ENCODE results near the gene RENBP. TPM values are rescaled to one million over a fixed set of nuclear protein-coding genes. Genes with fewer than 3 reads are reported as not detected.

Gene RENBP
- total RNA-seq, 1 experiment from 2014 or later = 5.7 TPM

- no peaks in the 10 kb centered on the region for H3K9me3 ChIP-seq (ENCODE audit: low read depth, low read length, poor library complexity, severe bottlenecking)
- no TSS peak for BruUV-seq (replicated peaks)
- POLR2A ChIA-PET (ENCODE audit: low non-redundant PET) = no interaction called here
- peaks cover 20% of the 10 kb centered on the region for H3K4me1 ChIP-seq (ENCODE audit: insufficient read depth, low read length, poor library complexity, severe bottlenecking)
- H3K27ac ChIP-seq (ENCODE audit: low read depth, low read length, poor library complexity, severe bottlenecking) = no peak overlapping the region
- intact Hi-C loops (cut with micrococcal nuclease; ENCODE audit: unreplicated experiment) = no loop called here
- H3K27me3 ChIP-seq (replicated peaks; ENCODE audit: insufficient read depth, low read depth, low read length, poor library complexity) = no peaks in the 10 kb centered on the region
- TF ChIP-seq CTCF (conservative IDR thresholded peaks at IDR 0.05; ENCODE audit: low read depth, low read length) (peak; percentile 40; the same call in 1 of the 2 replicates), EZH2 (IDR thresholded peaks at IDR 0.05; ENCODE audit: borderline replicate concordance, low read depth, low read length, poor library complexity, severe bottlenecking) (no peak)
- no peak overlapping the region for H3K4me3 ChIP-seq (ENCODE audit: low read depth, low read length, poor library complexity, severe bottlenecking)
- CTCF ChIA-PET = interaction anchor here (0.6 to 1.1 kb wide), 2 partner anchors 24 to 194 kb away, joined by 3 to 4 read pairs; no protein-coding TSS in a partner anchor
- no peaks in the 10 kb centered on the region for H3K36me3 ChIP-seq (ENCODE audit: insufficient read depth, low read length, poor library complexity, severe bottlenecking)
- no peak for DNase-seq (ENCODE audit: low spot score)
These were observed 21.2 kb downstream of the RENBP start for GRCh38 chrX:153922932-153923857.

GRCh38 chrX:153921511-153922446 is 22.7 kb downstream of the RENBP start:
- intact Hi-C loops (cut with micrococcal nuclease; ENCODE audit: unreplicated experiment) = no loop called here
- Histone ChIP-seq H3K36me3 (ENCODE audit: insufficient read depth, low read length, poor library complexity, severe bottlenecking) (no peaks in the 10 kb centered on the region), H3K4me3 (ENCODE audit: low read depth, low read length, poor library complexity, severe bottlenecking) (no peak overlapping the region), H3K27me3 (replicated peaks; ENCODE audit: insufficient read depth, low read depth, low read length, poor library complexity) (no peaks in the 10 kb centered on the region), H3K27ac (ENCODE audit: low read depth, low read length, poor library complexity, severe bottlenecking) (no peak overlapping the region), H3K4me1 (ENCODE audit: insufficient read depth, low read length, poor library complexity, severe bottlenecking) (peaks cover 20% of the 10 kb centered on the region), H3K9me3 (ENCODE audit: low read depth, low read length, poor library complexity, severe bottlenecking) (no peaks in the 10 kb centered on the region)
- no TSS peak for BruUV-seq (replicated peaks)
- ChIA-PET POLR2A (ENCODE audit: low non-redundant PET) (no interaction called here), CTCF (no interaction called here)
- TF ChIP-seq CTCF (conservative IDR thresholded peaks at IDR 0.05; ENCODE audit: low read depth, low read length) (no peak), EZH2 (IDR thresholded peaks at IDR 0.05; ENCODE audit: borderline replicate concordance, low read depth, low read length, poor library complexity, severe bottlenecking) (no peak)
- DNase-seq (ENCODE audit: low spot score) = no peak

GRCh38 chrX:153921070-153921469 is 23.4 kb downstream of the RENBP start:
- BruUV-seq (replicated peaks) = no TSS peak
- Histone ChIP-seq H3K9me3 (ENCODE audit: low read depth, low read length, poor library complexity, severe bottlenecking) (no peaks in the 10 kb centered on the region), H3K4me3 (ENCODE audit: low read depth, low read length, poor library complexity, severe bottlenecking) (no peak overlapping the region), H3K4me1 (ENCODE audit: insufficient read depth, low read length, poor library complexity, severe bottlenecking) (peaks cover 15% of the 10 kb centered on the region), H3K36me3 (ENCODE audit: insufficient read depth, low read length, poor library complexity, severe bottlenecking) (no peaks in the 10 kb centered on the region), H3K27ac (ENCODE audit: low read depth, low read length, poor library complexity, severe bottlenecking) (no peak overlapping the region), H3K27me3 (replicated peaks; ENCODE audit: insufficient read depth, low read depth, low read length, poor library complexity) (no peaks in the 10 kb centered on the region)
- POLR2A ChIA-PET (ENCODE audit: low non-redundant PET) = no interaction called here
- CTCF ChIA-PET = no interaction called here
- intact Hi-C loops (cut with micrococcal nuclease; ENCODE audit: unreplicated experiment) = no loop called here
- no peak for DNase-seq (ENCODE audit: low spot score)
- no peak for TF ChIP-seq EZH2 (IDR thresholded peaks at IDR 0.05; ENCODE audit: borderline replicate concordance, low read depth, low read length, poor library complexity, severe bottlenecking)
- no peak for TF ChIP-seq CTCF (conservative IDR thresholded peaks at IDR 0.05; ENCODE audit: low read depth, low read length)

All from A673 (cell line).